Common myeloid progenitor, CD34-positive (primary cell): ENCODE measurements around the gene SLC2A6.

Experiments
- CTCF ChIA-PET: fragments of 350-600 bp; sonication (Branson Sonifier 250); formaldehyde crosslinking; loops from one replicate; lab custom pipeline; 2021; ENCODE audit warnings: antibody characterized with exemption; lab: Charles Lee
- POLR2A ChIA-PET: fragments of 350-600 bp; sonication (Branson Sonifier 250); formaldehyde crosslinking; loops from one replicate; lab custom pipeline; 2021; ENCODE audit warnings: antibody characterized with exemption; lab: Charles Lee
- DNase-seq, 3 donors: peaks; one replicate each; pipeline versions ENCODE4 v3.0.0 to v3.0.0-alpha.2; 2013
- H3K27ac ChIP-seq, 2 experiments: 1 replicate in 1 of 2; 2 replicates in 1 of 2; pipeline ENCODE4 v1.7.0; 2013; ENCODE audit warnings: inconsistent platforms in 2 of 2, low read length in 2 of 2, mild to moderate bottlenecking in 2 of 2, low read depth in 1 of 2, moderate library complexity in 1 of 2; ENCODE audit not compliant: severe bottlenecking in 2 of 2, insufficient read depth in 1 of 2, poor library complexity in 1 of 2
- H3K27me3 ChIP-seq, 5 experiments: replicated peaks in 2 of 5; 1 replicate in 3 of 5; 2 replicates in 2 of 5; pipeline versions ENCODE4 v1.6.1 to v1.7.0; 2013; ENCODE audit warnings: low read length in 4 of 5, mild to moderate bottlenecking in 2 of 5, moderate library complexity in 2 of 5, inconsistent platforms in 1 of 5; ENCODE audit not compliant: insufficient read depth in 5 of 5, control insufficient read depth in 4 of 5
- H3K36me3 ChIP-seq, 4 experiments: 1 replicate in 2 of 4; 2 replicates in 2 of 4; pipeline versions ENCODE4 v1.6.1 to v1.7.0; 2013; ENCODE audit warnings: low read length in 3 of 4, control low read depth in 1 of 4, mild to moderate bottlenecking in 1 of 4; ENCODE audit not compliant: control insufficient read depth in 4 of 4, insufficient read depth in 4 of 4
- H3K4me1 ChIP-seq, 4 experiments: 1 replicate in 3 of 4; 2 replicates in 1 of 4; pipeline versions ENCODE4 v1.6.1 to v1.7.1; 2013; ENCODE audit warnings: low read length in 3 of 4, mild to moderate bottlenecking in 3 of 4, control low read depth in 1 of 4, inconsistent platforms in 1 of 4, moderate library complexity in 1 of 4; ENCODE audit not compliant: control insufficient read depth in 4 of 4, insufficient read depth in 4 of 4; ENCODE audit errors: control extremely low read depth in 1 of 4
- H3K4me3 ChIP-seq, 7 experiments: 1 replicate in 4 of 7; 2 replicates in 3 of 7; pipeline versions ENCODE4 v1.5.1 to v1.7.0; 2013; ENCODE audit warnings: mild to moderate bottlenecking in 7 of 7, low read length in 6 of 7, moderate library complexity in 6 of 7, inconsistent platforms in 2 of 7, low read depth in 2 of 7, control low read depth in 1 of 7; ENCODE audit not compliant: insufficient read depth in 4 of 7, control insufficient read depth in 1 of 7; ENCODE audit errors: extremely low read depth in 1 of 7
- H3K9me3 ChIP-seq, 5 experiments: 1 replicate in 4 of 5; 2 replicates in 1 of 5; pipeline versions ENCODE4 v1.6.1 to v1.7.1; 2013; ENCODE audit warnings: low read length in 4 of 5, mild to moderate bottlenecking in 2 of 5, inconsistent platforms in 1 of 5, low read depth in 1 of 5, moderate library complexity in 1 of 5; ENCODE audit not compliant: control insufficient read depth in 4 of 5, insufficient read depth in 2 of 5; ENCODE audit errors: control extremely low read depth in 1 of 5
- WGBS: methylation state at CpG from one replicate; pipeline ENCODE4 v1.1.5; 2013; ENCODE audit not compliant: insufficient coverage; 5-methylcytosine and 5-hydroxymethylcytosine counted together

Gene SLC2A6

GRCh38 chr9:133494636-133495326 is 15.9 kb upstream of the SLC2A6 start:
- no peak overlapping the region for H3K27ac ChIP-seq
- no peak for DNase-seq
- CTCF ChIA-PET, result interaction anchor here (0.9 to 2.3 kb wide), 4 partner anchors 8 to 309 kb away, joined by 4 to 22 read pairs (median 7); no protein-coding TSS in a partner anchor
- POLR2A ChIA-PET, result no interaction called here
- H3K4me3 ChIP-seq, result no peak overlapping the region
- no peaks in the 10 kb centered on the region for H3K36me3 ChIP-seq
- H3K9me3 ChIP-seq, result no peaks in the 10 kb centered on the region
- H3K4me1 ChIP-seq, result peaks cover 0 to 3% (median 0%) of the 10 kb centered on the region in 4 experiments
- no peaks in the 10 kb centered on the region for H3K27me3 ChIP-seq
- 98% methylated on average over 23 of the region's 24 CpGs for WGBS

- H3K36me3 ChIP-seq, result no peaks in the 10 kb centered on the region
- H3K4me3 ChIP-seq, result no peak overlapping the region
- ChIA-PET CTCF (interaction anchor here (1.0 to 2.3 kb wide), 3 partner anchors 12 to 90 kb away, joined by 3 to 9 read pairs (median 4); no protein-coding TSS in a partner anchor), POLR2A (no interaction called here)
- no peaks in the 10 kb centered on the region for H3K27me3 ChIP-seq
- peaks cover 0 to 3% (median 0%) of the 10 kb centered on the region in 4 experiments for H3K4me1 ChIP-seq
- no peak overlapping the region for H3K27ac ChIP-seq
- 93% methylated on average over 23 of the region's 23 CpGs for WGBS
- no peak for DNase-seq
- H3K9me3 ChIP-seq, result no peaks in the 10 kb centered on the region
Measured at GRCh38 chr9:133493845-133494540, 15.1 kb upstream of the SLC2A6 start.

GRCh38 chr9:133493428-133493827 is 14.5 kb upstream of the SLC2A6 start:
- CTCF ChIA-PET, result interaction anchor here (1.0 kb wide), 1 partner anchor 12 kb away, joined by 3 read pairs; no protein-coding TSS in a partner anchor
- H3K27ac ChIP-seq, result no peak overlapping the region
- no peaks in the 10 kb centered on the region for H3K27me3 ChIP-seq
- WGBS, result 86% methylated on average over 11 of the region's 11 CpGs
- DNase-seq, result no peak
- no peaks in the 10 kb centered on the region for H3K36me3 ChIP-seq
- peaks cover 0 to 3% (median 0%) of the 10 kb centered on the region in 4 experiments for H3K4me1 ChIP-seq
- no peak overlapping the region for H3K4me3 ChIP-seq
- H3K9me3 ChIP-seq, result no peaks in the 10 kb centered on the region
- POLR2A ChIA-PET, result no interaction called here

- 93% methylated on average over 30 of the region's 33 CpGs for WGBS
- no peaks in the 10 kb centered on the region for H3K27me3 ChIP-seq
- no peak for DNase-seq
- no peaks in the 10 kb centered on the region for H3K36me3 ChIP-seq
- H3K4me3 ChIP-seq, result no peak overlapping the region
- H3K9me3 ChIP-seq, result no peaks in the 10 kb centered on the region
- H3K27ac ChIP-seq, result no peak overlapping the region
- ChIA-PET CTCF (interaction anchor here (0.8 kb wide), 1 partner anchor 94 kb away, joined by 3 read pairs; no protein-coding TSS in a partner anchor), POLR2A (no interaction called here)
- H3K4me1 ChIP-seq, result peaks cover 0 to 10% (median 8%) of the 10 kb centered on the region in 4 experiments
Measured at GRCh38 chr9:133492061-133493021, 13.4 kb upstream of the SLC2A6 start.

- Histone ChIP-seq H3K4me1 (peaks cover 0 to 10% (median 8%) of the 10 kb centered on the region in 4 experiments), H3K27me3 (no peaks in the 10 kb centered on the region), H3K9me3 (no peaks in the 10 kb centered on the region), H3K4me3 (no peak overlapping the region), H3K27ac (no peak overlapping the region), H3K36me3 (no peaks in the 10 kb centered on the region)
- WGBS, result 100% methylated on average over 1 of the region's 8 CpGs
- ChIA-PET POLR2A (no interaction called here), CTCF (interaction anchor here (0.8 kb wide), 1 partner anchor 93 kb away, joined by 3 read pairs; no protein-coding TSS in a partner anchor)
- DNase-seq, result no peak
Measured at GRCh38 chr9:133491656-133491925, 12.7 kb upstream of the SLC2A6 start.

- Histone ChIP-seq H3K4me3 (no peak overlapping the region), H3K27me3 (no peaks in the 10 kb centered on the region), H3K4me1 (peaks cover 0 to 13% (median 10%) of the 10 kb centered on the region in 4 experiments), H3K36me3 (no peaks in the 10 kb centered on the region), H3K27ac (no peak overlapping the region), H3K9me3 (no peaks in the 10 kb centered on the region)
- DNase-seq, result no peak
- 81% methylated on average over 8 of the region's 12 CpGs for WGBS
- ChIA-PET CTCF (interaction anchor here (0.6 to 1.0 kb wide), 5 partner anchors 9 to 304 kb away, joined by 3 read pairs; no protein-coding TSS in a partner anchor), POLR2A (no interaction called here)
Measured at GRCh38 chr9:133490865-133491655, 12.2 kb upstream of the SLC2A6 start.
